ENCODE data around the gene DDIT3. TPM values are rescaled to one million over a fixed set of nuclear protein-coding genes. Genes with fewer than 3 reads are reported as not detected.
"Not testable (repeated sequence)": the region's sequence is repeated elsewhere in the genome, so short reads cannot be mapped to it uniquely, and the experiment has no call there.

The DDIT3 gene
- total and polyA plus RNA-seq, 4 donors: 4.7 to 30.2 (median 16.2) TPM

- TF ChIP-seq, protein P1, sequence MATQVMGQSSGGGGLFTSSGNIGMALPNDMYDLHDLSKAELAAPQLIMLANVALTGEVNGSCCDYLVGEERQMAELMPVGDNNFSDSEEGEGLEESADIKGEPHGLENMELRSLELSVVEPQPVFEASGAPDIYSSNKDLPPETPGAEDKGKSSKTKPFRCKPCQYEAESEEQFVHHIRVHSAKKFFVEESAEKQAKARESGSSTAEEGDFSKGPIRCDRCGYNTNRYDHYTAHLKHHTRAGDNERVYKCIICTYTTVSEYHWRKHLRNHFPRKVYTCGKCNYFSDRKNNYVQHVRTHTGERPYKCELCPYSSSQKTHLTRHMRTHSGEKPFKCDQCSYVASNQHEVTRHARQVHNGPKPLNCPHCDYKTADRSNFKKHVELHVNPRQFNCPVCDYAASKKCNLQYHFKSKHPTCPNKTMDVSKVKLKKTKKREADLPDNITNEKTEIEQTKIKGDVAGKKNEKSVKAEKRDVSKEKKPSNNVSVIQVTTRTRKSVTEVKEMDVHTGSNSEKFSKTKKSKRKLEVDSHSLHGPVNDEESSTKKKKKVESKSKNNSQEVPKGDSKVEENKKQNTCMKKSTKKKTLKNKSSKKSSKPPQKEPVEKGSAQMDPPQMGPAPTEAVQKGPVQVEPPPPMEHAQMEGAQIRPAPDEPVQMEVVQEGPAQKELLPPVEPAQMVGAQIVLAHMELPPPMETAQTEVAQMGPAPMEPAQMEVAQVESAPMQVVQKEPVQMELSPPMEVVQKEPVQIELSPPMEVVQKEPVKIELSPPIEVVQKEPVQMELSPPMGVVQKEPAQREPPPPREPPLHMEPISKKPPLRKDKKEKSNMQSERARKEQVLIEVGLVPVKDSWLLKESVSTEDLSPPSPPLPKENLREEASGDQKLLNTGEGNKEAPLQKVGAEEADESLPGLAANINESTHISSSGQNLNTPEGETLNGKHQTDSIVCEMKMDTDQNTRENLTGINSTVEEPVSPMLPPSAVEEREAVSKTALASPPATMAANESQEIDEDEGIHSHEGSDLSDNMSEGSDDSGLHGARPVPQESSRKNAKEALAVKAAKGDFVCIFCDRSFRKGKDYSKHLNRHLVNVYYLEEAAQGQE (IDR thresholded peaks at IDR 0.05): no peak
Measured at GRCh38 chr12:57496822-57497221, 23.5 kb downstream of the DDIT3 start (continued).

DNA sequence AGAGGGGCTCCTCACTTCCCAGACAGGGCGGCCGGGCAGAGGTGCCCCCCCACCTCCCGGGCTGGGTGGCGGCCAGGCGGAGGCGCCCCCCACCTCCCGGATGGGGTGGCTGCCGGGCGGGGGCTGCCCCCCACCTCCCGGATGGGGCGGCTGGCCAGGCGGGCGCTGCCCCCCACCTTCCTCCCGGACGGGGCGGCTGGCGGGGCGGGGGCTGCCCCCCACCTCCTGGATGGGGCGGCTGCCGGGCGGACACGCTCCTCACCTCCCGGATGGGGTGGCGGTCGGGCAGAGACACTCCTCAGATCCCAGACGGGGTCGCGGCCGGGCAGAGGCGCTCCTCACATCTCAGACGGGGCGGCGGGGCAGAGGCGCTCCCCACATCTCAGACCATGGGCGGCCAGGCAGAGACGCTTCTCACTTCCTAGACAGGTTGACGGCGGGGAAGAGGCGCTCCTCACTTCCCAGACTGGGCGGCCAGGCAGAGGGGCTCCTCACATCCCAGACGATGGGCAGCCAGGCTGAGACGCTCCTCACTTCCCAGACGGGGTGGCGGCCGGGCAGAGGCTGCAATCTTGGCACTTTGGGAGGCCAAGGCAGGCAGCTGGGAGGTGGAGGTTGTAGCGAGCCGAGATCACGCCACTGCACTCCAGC, 25.1 kb downstream of the DDIT3 start:
- WGBS: 96% methylated on average over 45 of the region's 48 CpGs
- not testable (repeated sequence) for H3K4me3 ChIP-seq (ENCODE audit: low read depth in 1 of 3, low read length in 3 of 3); H3K4me1 ChIP-seq (ENCODE audit: control insufficient read depth in 4 of 4, insufficient read depth in 4 of 4, low read length in 3 of 4); DNase-seq (ENCODE audit: low spot score); H3K27me3 ChIP-seq (ENCODE audit: control insufficient read depth in 4 of 4, insufficient read depth in 4 of 4, low read length in 3 of 4); H3K9ac ChIP-seq (ENCODE audit: low read depth in 1 of 2, low read length in 2 of 2); H3K9me3 ChIP-seq (ENCODE audit: control insufficient read depth in 4 of 4, low read length in 3 of 4); H3K27ac ChIP-seq (ENCODE audit: low read depth in 1 of 2, low read length in 2 of 2)
- peaks cover 16 to 44% (median 27%) of the 10 kb centered on the region in 4 donors for H3K36me3 ChIP-seq (ENCODE audit: control insufficient read depth in 4 of 4, insufficient read depth in 3 of 4, low read depth in 1 of 4, low read length in 3 of 4)

GRCh38 chr12:57491393-57492280, 28.7 kb downstream of the DDIT3 start:
- no peak for DNase-seq (ENCODE audit: low spot score)
- H3K27ac ChIP-seq (ENCODE audit: low read depth in 1 of 2, low read length in 2 of 2): no peak overlapping the region
- no peaks in the 10 kb centered on the region for H3K9me3 ChIP-seq (ENCODE audit: control insufficient read depth in 4 of 4, low read length in 3 of 4)
- WGBS: 93% methylated on average over 15 of the region's 15 CpGs
- peaks cover 9 to 28% (median 18%) of the 10 kb centered on the region in 4 donors for H3K36me3 ChIP-seq (ENCODE audit: control insufficient read depth in 4 of 4, insufficient read depth in 3 of 4, low read depth in 1 of 4, low read length in 3 of 4)
- no peak for TF ChIP-seq NR2F2 (IDR thresholded peaks at IDR 0.05)
- no peak for TF ChIP-seq RXRA (IDR thresholded peaks at IDR 0.05)
- TF ChIP-seq GABPA (IDR thresholded peaks at IDR 0.05 in 1 of 2, conservative IDR thresholded peaks at IDR 0.05 in 1 of 2): no peak
- TF ChIP-seq CTCF (IDR thresholded peaks at IDR 0.05; ENCODE audit: low read depth, low read length, missing input control): no peak
- TF ChIP-seq YY1 (IDR thresholded peaks at IDR 0.05): no peak
- no peak for TF ChIP-seq SP1 (IDR thresholded peaks at IDR 0.05)
- TF ChIP-seq, protein P2, sequence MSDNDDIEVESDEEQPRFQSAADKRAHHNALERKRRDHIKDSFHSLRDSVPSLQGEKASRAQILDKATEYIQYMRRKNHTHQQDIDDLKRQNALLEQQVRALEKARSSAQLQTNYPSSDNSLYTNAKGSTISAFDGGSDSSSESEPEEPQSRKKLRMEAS (IDR thresholded peaks at IDR 0.05): no peak
- TF ChIP-seq, protein P1 (IDR thresholded peaks at IDR 0.05): no peak
- no peak for TF ChIP-seq FOXA2 (IDR thresholded peaks at IDR 0.05)
- no peak for TF ChIP-seq HNF4A (conservative IDR thresholded peaks at IDR 0.05)
- no peak for TF ChIP-seq FOXA1 (IDR thresholded peaks at IDR 0.05)
- TF ChIP-seq JUND (IDR thresholded peaks at IDR 0.05): no peak
- TF ChIP-seq RAD21 (IDR thresholded peaks at IDR 0.05): no peak
- no peak for TF ChIP-seq ATF3 (IDR thresholded peaks at IDR 0.05)
- no peak for TF ChIP-seq TAF1 (conservative IDR thresholded peaks at IDR 0.05)
- H3K4me1 ChIP-seq (ENCODE audit: control insufficient read depth in 4 of 4, insufficient read depth in 4 of 4, low read length in 3 of 4): peaks cover 2 to 17% (median 11%) of the 10 kb centered on the region in 4 donors
- no peaks in the 10 kb centered on the region for H3K27me3 ChIP-seq (ENCODE audit: control insufficient read depth in 4 of 4, insufficient read depth in 4 of 4, low read length in 3 of 4)
- no peak overlapping the region for H3K4me3 ChIP-seq (ENCODE audit: low read depth in 1 of 3, low read length in 3 of 3)
- no peak overlapping the region for H3K9ac ChIP-seq (ENCODE audit: low read depth in 1 of 2, low read length in 2 of 2)
